HG03575 (cell line): ENCODE measurements around the gene NUDT19.

Experiments
- ATAC-seq: cut with Tn5 transposase; IDR thresholded peaks from one replicate; pipeline ENCODE4 v1.9.1; 2021; ENCODE audit not compliant: unreplicated experiment, insufficient number of reproducible peaks, low FRiP score; ENCODE audit errors: extremely low read depth

NUDT19 gene

DNA sequence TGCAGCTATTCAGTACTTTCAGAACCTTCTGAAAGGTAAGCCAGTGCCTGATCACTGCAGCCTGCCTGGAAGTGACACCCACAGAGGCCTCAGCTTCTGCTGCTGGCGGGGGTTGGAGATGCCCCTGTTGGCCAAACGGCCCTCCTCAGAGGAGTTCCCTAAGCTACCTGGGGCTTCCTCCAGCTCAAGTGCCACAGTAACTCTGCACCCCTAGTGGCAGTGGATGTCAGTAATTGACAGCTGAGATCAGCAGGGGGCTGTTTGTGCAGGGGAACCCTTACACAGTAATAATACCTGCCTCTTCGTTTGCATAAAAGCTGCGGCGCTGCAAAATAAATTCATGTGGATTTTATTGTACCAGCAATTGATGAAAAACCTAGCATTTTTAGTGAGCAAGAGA lies 56.9 kb downstream of the NUDT19 start:
- no peak for ATAC-seq

DNA sequence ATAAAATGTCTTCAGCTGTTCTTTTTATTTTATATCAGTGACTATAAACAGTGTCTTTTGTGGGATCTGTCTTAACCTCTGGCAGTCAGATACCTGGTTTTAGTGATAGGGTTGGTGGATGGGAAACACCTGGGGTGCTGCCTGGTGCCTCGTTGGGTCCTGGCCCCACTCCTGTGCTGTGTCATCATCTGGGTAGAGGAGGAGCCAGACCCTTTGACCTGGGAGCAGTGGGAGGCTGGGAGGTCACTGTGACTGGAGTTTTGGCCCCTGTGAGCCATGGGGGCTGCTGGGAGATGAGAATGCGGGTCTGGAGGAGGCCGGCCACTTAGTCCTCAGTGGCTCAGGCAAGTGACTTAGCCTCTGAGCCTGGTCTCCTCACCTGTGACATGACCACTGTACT lies 57.3 kb downstream of the NUDT19 start:
- no peak for ATAC-seq

DNA sequence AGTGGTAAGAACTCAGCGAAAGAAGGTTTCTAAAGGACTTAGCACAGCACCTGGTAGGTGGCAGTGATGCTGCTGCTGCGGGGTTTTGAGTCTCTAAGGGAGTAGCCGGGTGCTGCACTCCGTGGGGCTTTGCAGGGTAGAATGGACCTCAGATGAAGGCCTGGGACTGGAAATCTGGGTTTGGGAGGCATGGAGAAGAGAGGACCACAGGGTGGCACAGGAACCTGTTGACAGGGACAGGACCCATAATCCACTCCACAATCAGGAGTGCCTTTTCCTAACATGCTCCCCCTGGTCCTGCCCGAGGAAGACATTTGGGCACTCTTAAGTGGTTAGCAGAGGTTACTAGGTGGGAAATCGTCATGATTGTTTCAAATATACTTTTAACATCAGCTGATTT lies 57.7 kb downstream of the NUDT19 start:
- no peak for ATAC-seq

DNA sequence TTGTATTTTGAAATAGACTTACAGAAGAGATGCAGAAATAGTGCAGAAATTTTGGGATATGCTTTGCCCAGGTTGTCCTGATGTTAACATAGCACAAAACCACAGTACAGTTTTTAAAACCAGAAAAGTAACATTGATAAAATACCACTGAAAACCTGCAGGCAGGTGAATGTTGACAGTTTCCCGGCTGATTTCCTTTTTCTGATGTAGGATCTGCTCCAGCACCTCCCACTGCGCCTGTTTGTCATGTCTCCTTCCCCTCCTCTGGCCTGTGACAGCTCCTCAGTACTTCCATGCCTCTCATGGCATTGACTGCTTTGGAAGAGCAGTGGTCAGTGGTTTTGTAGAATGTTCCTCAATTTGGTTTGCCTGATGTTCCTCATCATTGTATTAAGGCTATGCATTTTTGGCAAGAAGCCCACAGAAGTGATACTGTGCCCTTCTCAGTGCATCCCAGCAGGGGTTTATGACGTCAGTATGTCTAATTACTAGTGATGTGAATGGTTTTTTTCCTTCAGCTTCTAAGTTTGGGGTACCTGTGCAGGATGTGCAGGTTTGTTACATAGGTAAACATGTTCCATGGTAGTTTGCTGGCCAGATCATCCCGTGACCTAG lies 58.9 kb downstream of the NUDT19 start:
- no peak for ATAC-seq

DNA sequence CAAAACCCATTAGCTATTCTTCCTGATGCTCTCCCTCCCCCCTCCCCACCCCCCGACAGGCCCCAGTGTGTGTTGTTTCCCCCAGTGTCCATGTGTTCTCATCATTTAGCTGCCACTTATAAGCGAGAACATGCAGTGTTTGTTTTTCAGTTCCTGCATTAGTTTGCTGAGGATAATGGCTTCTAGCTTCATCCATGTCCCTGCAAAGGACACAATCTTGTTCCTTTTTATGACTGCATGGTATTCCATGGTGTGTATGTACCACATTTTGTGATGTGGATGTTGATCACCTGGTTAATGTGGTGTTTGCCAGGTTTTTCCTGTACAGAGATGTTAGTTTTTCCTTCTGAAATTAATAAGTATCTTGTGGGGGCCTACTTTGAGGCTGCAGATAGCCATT lies 59.4 kb downstream of the NUDT19 start:
- no peak for ATAC-seq

DNA sequence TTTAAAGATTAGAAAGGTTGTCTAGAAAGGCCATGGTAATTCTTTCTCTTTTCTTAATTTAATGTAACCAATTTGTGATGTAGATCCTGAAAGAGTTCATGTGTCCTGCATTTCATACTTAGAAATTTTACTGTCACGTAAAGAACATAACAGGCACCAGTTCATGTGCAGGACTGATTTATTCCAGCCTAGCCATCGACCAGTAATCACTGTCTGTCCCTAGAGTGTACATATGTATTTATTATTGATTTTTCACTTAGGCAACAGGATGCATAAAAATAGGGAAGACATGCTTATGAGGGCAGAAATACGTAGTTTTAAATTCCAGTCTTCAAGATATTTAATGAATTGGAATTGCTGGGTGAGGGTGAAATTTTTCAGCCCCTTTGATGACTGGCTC lies 65.6 kb downstream of the NUDT19 start:
- ATAC-seq, result no peak
